Measurements from ENCODE around the gene CELSR2.

GRCh38 chr1:109275706-109276345 is 26.5 kb downstream of the CELSR2 start:
- TF ChIP-seq PHF8 (IDR thresholded peaks at IDR 0.05; ENCODE audit: borderline replicate concordance, low read depth) = no peak
- TF ChIP-seq RAD21 (conservative IDR thresholded peaks at IDR 0.05 in 1 of 2, IDR thresholded peaks at IDR 0.05 in 1 of 2) = no peak
- TF ChIP-seq CEBPB (IDR thresholded peaks at IDR 0.05) = no peak
- no peak for TF ChIP-seq MAFK (IDR thresholded peaks at IDR 0.05; ENCODE audit: partially characterized antibody)
- no peak for TF ChIP-seq REST (IDR thresholded peaks at IDR 0.05)
- no peak for TF ChIP-seq CTCF (IDR thresholded peaks at IDR 0.05)
- no peak for TF ChIP-seq RCOR1 (IDR thresholded peaks at IDR 0.05; ENCODE audit: low read depth, low read length)
- TF ChIP-seq POLR2A (IDR thresholded peaks at IDR 0.05; ENCODE audit: low read length) = no peak
- TF ChIP-seq BHLHE40 (IDR thresholded peaks at IDR 0.05; ENCODE audit: low read depth, low read length) = no peak

Measured in A549 (cell line).